Muscle of leg (tissue), 11 donors: ENCODE measurements around the gene SMLR1. TPM values are rescaled to one million over a fixed set of nuclear protein-coding genes. Genes with fewer than 3 reads are reported as not detected.
A peak's percentile ranks its signal among the peaks of the same experiment; 100 is the strongest.

Experiments used
- DNase-seq: peaks from one replicate; pipeline ENCODE4 v3.0.0; 2013
- H3K27ac ChIP-seq: one replicate; pipeline ENCODE4 v1.5.1; 2013; ENCODE audit warnings: mild to moderate bottlenecking, low read length, control low read depth
- H3K27me3 ChIP-seq: one replicate; pipeline ENCODE4 v1.6.1; 2013; ENCODE audit warnings: low read length; ENCODE audit not compliant: control insufficient read depth, insufficient read depth
- H3K36me3 ChIP-seq: one replicate; pipeline ENCODE4 v1.6.1; 2013; ENCODE audit warnings: low read length; ENCODE audit not compliant: control insufficient read depth, insufficient read depth
- H3K4me1 ChIP-seq: one replicate; pipeline ENCODE4 v1.6.1; 2013; ENCODE audit warnings: low read length; ENCODE audit not compliant: control insufficient read depth, insufficient read depth
- H3K4me3 ChIP-seq: one replicate; pipeline ENCODE4 v1.5.1; 2013; ENCODE audit warnings: low read length, control low read depth
- H3K9me3 ChIP-seq: replicated peaks from 2 replicates; pipeline ENCODE4 v1.6.1; 2013; ENCODE audit warnings: low read depth, low read length; ENCODE audit not compliant: control insufficient read depth
- WGBS: methylation state at CpG from one replicate; pipeline ENCODE4 v1.1.5; 2013; ENCODE audit warnings: missing lambda C conversion rate; ENCODE audit not compliant: insufficient coverage; 5-methylcytosine and 5-hydroxymethylcytosine counted together
- polyA plus RNA-seq, 8 donors: library from polyadenylated mRNA; unstranded; fragments of 120-200 nt; gene quantifications; one replicate each; pipeline versions ENCODE4 v1.2.1 to v1.2.3, GENCODE V29; 2013; ENCODE audit warnings: inconsistent platforms in 1 of 8, low replicate concordance in 1 of 8; ENCODE audit not compliant: insufficient read length in 8 of 8, insufficient read depth in 1 of 8
- total RNA-seq: library from RNA; stranded (reverse); fragments of 120-200 nt; gene quantifications from one replicate; pipeline ENCODE4 v1.2.4, GENCODE V29; 2013

Gene SMLR1
- total and polyA plus RNA-seq, 9 donors = 0.08 to 2.3 (median 0.28) TPM; not detected in 4

- H3K9me3 ChIP-seq = no peaks in the 10 kb centered on the region
- H3K36me3 ChIP-seq = peaks cover 46% of the 10 kb centered on the region
- no peaks in the 10 kb centered on the region for H3K4me1 ChIP-seq
- H3K27me3 ChIP-seq = no peaks in the 10 kb centered on the region
- H3K27ac ChIP-seq = no peak overlapping the region
- 79% methylated on average over 1 of the region's 4 CpGs for WGBS
- DNase-seq = no peak
- no peak overlapping the region for H3K4me3 ChIP-seq
These were observed 38.6 kb downstream of the SMLR1 start for GRCh38 chr6:130865793-130866192.

DNA sequence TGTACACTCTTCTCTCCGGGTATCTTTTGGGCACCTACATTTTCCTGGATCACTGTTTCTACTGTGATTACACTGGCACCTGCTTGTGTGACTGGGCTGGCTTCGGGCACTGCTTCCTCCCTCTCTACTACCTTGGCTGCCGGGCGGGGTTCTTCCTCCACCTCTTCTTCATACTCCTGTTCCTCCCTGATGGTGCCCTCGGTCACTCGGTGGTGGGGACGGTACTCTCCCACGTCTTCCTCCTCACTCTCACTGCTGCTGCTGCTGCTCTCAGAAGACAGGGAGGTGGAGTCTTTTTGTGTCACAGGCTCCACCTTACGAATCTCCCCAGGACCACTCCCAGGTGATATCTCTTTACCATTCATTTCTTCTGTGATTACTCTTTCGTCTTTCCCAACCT, 42.5 kb downstream of the SMLR1 start:
- H3K9me3 ChIP-seq = no peaks in the 10 kb centered on the region
- 81% methylated on average over 3 of the region's 10 CpGs for WGBS
- H3K27ac ChIP-seq = no peak overlapping the region
- no peaks in the 10 kb centered on the region for H3K4me1 ChIP-seq
- no peak for DNase-seq
- no peaks in the 10 kb centered on the region for H3K27me3 ChIP-seq
- H3K36me3 ChIP-seq = peaks cover 29% of the 10 kb centered on the region
- no peak overlapping the region for H3K4me3 ChIP-seq

DNA sequence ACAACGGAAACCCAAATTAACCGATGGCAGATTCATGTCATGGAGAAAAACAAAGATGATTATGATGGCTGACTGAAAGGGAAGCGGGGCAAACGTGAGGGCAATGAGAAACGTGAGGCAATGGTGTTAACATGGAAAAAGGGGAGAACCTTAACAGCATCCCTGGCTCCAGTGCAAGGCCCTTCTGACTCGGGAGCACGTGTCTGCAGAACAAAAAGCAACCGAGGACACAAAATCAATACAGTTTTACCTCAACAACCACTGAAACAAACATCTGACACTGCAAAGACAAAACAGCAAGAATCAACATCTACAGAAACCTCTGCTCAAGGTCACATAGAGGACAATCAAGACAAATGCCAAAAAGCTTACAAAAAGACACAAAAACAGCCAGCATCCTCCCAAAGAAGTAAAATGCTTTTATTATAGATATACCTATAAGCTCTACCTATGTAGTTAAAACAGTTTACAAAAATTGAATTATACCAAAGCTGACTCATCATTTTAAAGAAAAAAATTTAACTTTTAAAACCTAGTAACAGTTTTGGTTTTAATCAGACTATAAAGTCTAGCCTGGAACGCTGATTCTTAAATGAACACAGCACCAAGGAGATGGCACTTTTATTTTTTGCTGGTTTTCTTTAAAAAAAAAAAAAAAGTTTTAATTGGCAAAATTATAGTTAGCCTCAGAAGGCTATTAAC, 43.1 kb downstream of the SMLR1 start:
- no peak overlapping the region for H3K27ac ChIP-seq

DNA sequence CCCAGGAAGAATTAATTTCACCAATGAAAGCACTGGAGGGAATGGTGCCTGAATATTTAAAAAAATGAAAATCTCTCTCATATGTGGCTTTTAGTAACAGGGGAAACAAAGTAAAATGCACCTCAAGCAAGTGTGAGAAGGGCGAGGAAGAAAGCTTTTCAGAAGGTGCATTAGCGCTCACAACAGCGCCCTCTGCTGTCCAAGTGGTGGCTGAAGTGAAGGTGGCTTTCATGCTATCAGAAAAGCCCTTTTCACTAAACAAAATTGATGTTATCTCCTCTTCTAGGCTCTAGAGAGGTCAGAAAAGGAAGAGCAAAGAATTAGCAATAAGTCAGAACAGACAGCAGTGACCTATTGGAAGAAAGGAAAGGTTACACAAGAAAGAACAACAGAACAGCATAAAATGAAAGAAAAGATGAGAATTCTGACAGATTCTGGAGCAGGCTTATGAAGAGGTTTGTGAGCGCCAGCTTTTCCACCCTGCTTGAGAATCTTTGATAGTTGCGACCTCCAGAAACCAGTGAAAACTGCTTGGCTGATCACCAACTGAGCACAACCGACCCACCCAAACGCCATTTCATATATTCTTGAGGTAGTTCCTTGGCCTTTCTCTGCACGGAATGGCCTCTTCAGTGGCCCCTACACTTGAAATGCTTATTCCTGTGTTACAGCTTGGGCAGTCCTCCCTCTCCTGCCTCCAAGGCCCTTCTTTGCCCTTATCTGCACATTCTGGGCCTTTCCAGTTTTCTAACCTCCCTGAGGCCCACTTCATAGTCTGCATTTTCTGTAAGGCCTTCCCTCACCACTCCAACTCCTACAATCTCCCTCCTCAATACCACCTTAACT, 45.3 kb downstream of the SMLR1 start:
- Histone ChIP-seq H3K27ac (no peak overlapping the region), H3K27me3 (no peaks in the 10 kb centered on the region), H3K9me3 (no peaks in the 10 kb centered on the region), H3K4me3 (no peak overlapping the region), H3K36me3 (peaks cover 17% of the 10 kb centered on the region), H3K4me1 (no peaks in the 10 kb centered on the region)
- peak; percentile 78 for DNase-seq
- WGBS = 83% methylated on average over 5 of the region's 8 CpGs

More for the DNA sequence above, 43.1 kb downstream of the SMLR1 start:
- Histone ChIP-seq H3K4me3 (no peak overlapping the region), H3K4me1 (no peaks in the 10 kb centered on the region), H3K9me3 (no peaks in the 10 kb centered on the region), H3K36me3 (peaks cover 25% of the 10 kb centered on the region), H3K27me3 (no peaks in the 10 kb centered on the region)
- WGBS = 89% methylated on average over 3 of the region's 9 CpGs
- no peak for DNase-seq

- whole genome bisulfite sequencing = no CpG with 5 or more reads among the region's 5 CpGs
- no peak overlapping the region for H3K4me3 ChIP-seq
- no peak overlapping the region for H3K27ac ChIP-seq
- H3K27me3 ChIP-seq = no peaks in the 10 kb centered on the region
- H3K36me3 ChIP-seq = peaks cover 17% of the 10 kb centered on the region
- DNase-seq = no peak
- no peaks in the 10 kb centered on the region for H3K9me3 ChIP-seq
- no peaks in the 10 kb centered on the region for H3K4me1 ChIP-seq
These were observed 46.5 kb downstream of the SMLR1 start for GRCh38 chr6:130873746-130874145.

DNA sequence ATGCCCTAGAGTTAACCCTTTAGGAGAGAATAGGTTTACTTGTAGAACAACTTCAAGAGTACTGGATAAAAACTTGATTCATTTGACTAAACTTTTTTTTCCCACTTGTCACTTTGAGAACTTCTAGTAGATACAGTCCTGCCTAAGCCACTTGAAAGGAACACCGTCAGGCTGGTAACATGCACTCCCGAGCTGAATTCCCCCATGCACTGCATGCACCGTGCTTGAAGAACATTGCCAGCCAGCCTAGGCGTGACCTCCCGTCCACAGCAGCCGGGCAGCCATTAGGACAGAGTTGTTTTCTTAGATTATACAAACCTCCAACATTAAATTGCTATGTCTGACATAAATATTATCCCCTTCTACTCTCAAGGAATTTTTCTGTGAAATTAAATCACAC, 52.6 kb downstream of the SMLR1 start:
- no peaks in the 10 kb centered on the region for H3K9me3 ChIP-seq
- no peaks in the 10 kb centered on the region for H3K27me3 ChIP-seq
- H3K4me1 ChIP-seq = no peaks in the 10 kb centered on the region
- DNase-seq = no peak
- H3K27ac ChIP-seq = no peak overlapping the region
- peaks cover 17% of the 10 kb centered on the region for H3K36me3 ChIP-seq
- no peak overlapping the region for H3K4me3 ChIP-seq
- 89% methylated on average over 5 of the region's 6 CpGs for WGBS

- no peak overlapping the region for H3K4me3 ChIP-seq
- WGBS = 95% methylated on average over 2 of the region's 4 CpGs
- H3K4me1 ChIP-seq = no peaks in the 10 kb centered on the region
- no peaks in the 10 kb centered on the region for H3K27me3 ChIP-seq
- H3K36me3 ChIP-seq = peaks cover 23% of the 10 kb centered on the region
- H3K27ac ChIP-seq = no peak overlapping the region
- no peaks in the 10 kb centered on the region for H3K9me3 ChIP-seq
- DNase-seq = peak; percentile 65
These were observed 55.2 kb downstream of the SMLR1 start for GRCh38 chr6:130882370-130882769.

DNA sequence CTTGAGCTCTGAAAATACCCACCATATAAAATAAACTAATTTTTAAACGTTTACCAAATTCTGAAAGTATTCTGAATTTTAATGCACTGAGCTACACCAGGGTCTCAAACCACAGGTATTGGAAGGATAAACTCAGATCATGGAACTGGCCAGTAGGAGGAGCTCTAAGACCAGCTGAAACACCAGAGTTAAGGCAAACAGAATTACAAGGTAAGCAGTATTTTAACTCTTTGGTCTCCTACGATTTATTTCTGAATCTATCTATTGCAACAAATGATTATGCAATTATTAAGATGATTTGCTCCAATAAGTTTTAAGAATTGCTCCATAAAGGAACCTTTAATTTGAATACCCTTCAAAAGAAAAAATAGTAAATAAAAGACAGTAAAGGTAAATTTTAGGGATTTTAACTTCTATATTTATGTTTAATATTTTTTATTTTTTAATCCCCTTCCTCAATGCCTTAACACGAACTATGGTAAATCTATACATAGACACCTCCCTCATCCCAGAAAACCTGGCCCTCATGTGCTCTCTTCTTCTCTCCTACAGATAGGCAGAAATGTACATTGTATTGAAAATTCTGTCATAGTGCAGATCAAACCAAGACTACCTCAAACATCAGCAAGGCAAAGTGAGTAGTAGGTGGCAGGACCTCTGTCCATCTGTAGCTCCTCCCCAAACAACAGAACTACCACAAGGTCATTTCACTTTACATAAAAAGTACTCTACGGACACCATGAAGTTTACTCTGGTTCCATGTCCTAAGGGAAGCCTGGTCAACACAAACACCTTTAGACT, 58.4 kb downstream of the SMLR1 start:
- no peaks in the 10 kb centered on the region for H3K9me3 ChIP-seq
- no peak overlapping the region for H3K4me3 ChIP-seq
- no peaks in the 10 kb centered on the region for H3K27me3 ChIP-seq
- no peak overlapping the region for H3K27ac ChIP-seq
- DNase-seq = peak; percentile 89
- no peaks in the 10 kb centered on the region for H3K4me1 ChIP-seq
- peaks cover 25% of the 10 kb centered on the region for H3K36me3 ChIP-seq
- WGBS = no CpG with 5 or more reads among the region's 4 CpGs
